ENCODE results near the gene PDLIM5. TPM values are rescaled to one million over a fixed set of nuclear protein-coding genes. Genes with fewer than 3 reads are reported as not detected.

PDLIM5 gene
- total RNA-seq, 1 donor from 2014 or later = 66.1 TPM

DNA sequence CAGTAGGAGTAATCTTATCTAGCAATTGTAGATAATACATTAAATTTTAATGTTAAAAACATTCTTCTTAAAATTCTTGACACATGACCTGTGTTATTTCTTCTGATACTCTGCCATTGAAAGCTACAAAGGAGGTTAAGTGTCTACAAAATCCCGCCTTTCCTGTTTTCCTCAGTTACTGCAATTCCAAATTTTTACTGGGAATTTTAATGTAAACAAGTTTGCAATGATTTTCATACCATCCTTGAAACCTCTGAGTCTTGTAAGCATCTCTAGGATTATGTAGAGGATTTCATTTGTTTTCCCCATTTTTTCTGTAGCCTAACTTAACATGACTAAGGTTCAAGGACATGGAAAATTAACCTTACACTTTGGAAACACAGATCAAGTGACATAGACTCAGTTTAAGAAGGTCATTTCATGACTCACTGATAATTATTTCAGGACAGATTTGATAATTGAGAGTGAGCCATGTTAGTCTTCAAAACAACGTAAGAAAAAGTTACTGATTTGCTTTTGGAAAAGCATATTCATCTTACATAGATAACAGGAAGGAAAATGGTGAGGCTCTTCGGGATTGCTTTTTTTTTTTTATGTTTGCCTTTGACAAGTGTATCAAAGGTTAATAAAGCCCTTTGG lies 39.6 kb upstream of the PDLIM5 start:
- peaks cover 1% of the 10 kb centered on the region for H3K36me3 Mint-ChIP-seq (ENCODE audit: insufficient read depth)
- no peak for TF ChIP-seq CTCF (IDR thresholded peaks at IDR 0.05; ENCODE audit: unreplicated experiment)
- H3K27me3 Mint-ChIP-seq = no peaks in the 10 kb centered on the region
- H3K4me1 Mint-ChIP-seq (ENCODE audit: low read depth) = peaks cover 10% of the 10 kb centered on the region
- no peak overlapping the region for H3K27ac Mint-ChIP-seq
- peaks cover 5% of the 10 kb centered on the region for H3K9me3 Mint-ChIP-seq (ENCODE audit: low read depth)
- H3K4me3 Mint-ChIP-seq (ENCODE audit: low read depth) = no peak overlapping the region
- DNase-seq (ENCODE audit: low spot score, unreplicated experiment) = no peak

- H3K27ac Mint-ChIP-seq = no peak overlapping the region
- H3K9me3 Mint-ChIP-seq (ENCODE audit: low read depth) = peaks cover 5% of the 10 kb centered on the region
- peaks cover 1% of the 10 kb centered on the region for H3K36me3 Mint-ChIP-seq (ENCODE audit: insufficient read depth)
- no peak for TF ChIP-seq CTCF (IDR thresholded peaks at IDR 0.05; ENCODE audit: unreplicated experiment)
- H3K4me1 Mint-ChIP-seq (ENCODE audit: low read depth) = peaks cover 10% of the 10 kb centered on the region
- H3K4me3 Mint-ChIP-seq (ENCODE audit: low read depth) = no peak overlapping the region
- no peaks in the 10 kb centered on the region for H3K27me3 Mint-ChIP-seq
- no peak for DNase-seq (ENCODE audit: low spot score, unreplicated experiment)
Measured at GRCh38 chr4:94412658-94413038, 39.1 kb upstream of the PDLIM5 start.

GRCh38 chr4:94413085-94413840 lies 38.5 kb upstream of the PDLIM5 start:
- DNase-seq (ENCODE audit: low spot score, unreplicated experiment) = no peak
- Mint-ChIP-seq H3K27me3 (no peaks in the 10 kb centered on the region), H3K27ac (no peak overlapping the region), H3K36me3 (ENCODE audit: insufficient read depth) (peaks cover 1% of the 10 kb centered on the region), H3K4me3 (ENCODE audit: low read depth) (no peak overlapping the region), H3K4me1 (ENCODE audit: low read depth) (peaks cover 10% of the 10 kb centered on the region), H3K9me3 (ENCODE audit: low read depth) (peaks cover 5% of the 10 kb centered on the region)
- TF ChIP-seq CTCF (IDR thresholded peaks at IDR 0.05; ENCODE audit: unreplicated experiment) = no peak

GRCh38 chr4:94414907-94415306 lies 36.8 kb upstream of the PDLIM5 start:
- Mint-ChIP-seq H3K4me3 (ENCODE audit: low read depth) (no peak overlapping the region), H3K27me3 (no peaks in the 10 kb centered on the region), H3K4me1 (ENCODE audit: low read depth) (peaks cover 15% of the 10 kb centered on the region), H3K27ac (no peak overlapping the region), H3K9me3 (ENCODE audit: low read depth) (peaks cover 5% of the 10 kb centered on the region), H3K36me3 (ENCODE audit: insufficient read depth) (peaks cover 1% of the 10 kb centered on the region)
- no peak for DNase-seq (ENCODE audit: low spot score, unreplicated experiment)
- no peak for TF ChIP-seq CTCF (IDR thresholded peaks at IDR 0.05; ENCODE audit: unreplicated experiment)

GRCh38 chr4:94415448-94415847 lies 36.3 kb upstream of the PDLIM5 start:
- Mint-ChIP-seq H3K36me3 (ENCODE audit: insufficient read depth) (peaks cover 1% of the 10 kb centered on the region), H3K4me1 (ENCODE audit: low read depth) (peaks cover 19% of the 10 kb centered on the region), H3K27me3 (no peaks in the 10 kb centered on the region)

More at GRCh38 chr4:94415448-94415847, 36.3 kb upstream of the PDLIM5 start:
- no peak for TF ChIP-seq CTCF (IDR thresholded peaks at IDR 0.05; ENCODE audit: unreplicated experiment)
- H3K27ac Mint-ChIP-seq = no peak overlapping the region
- no peak overlapping the region for H3K4me3 Mint-ChIP-seq (ENCODE audit: low read depth)
- peaks cover 5% of the 10 kb centered on the region for H3K9me3 Mint-ChIP-seq (ENCODE audit: low read depth)
- no peak for DNase-seq (ENCODE audit: low spot score, unreplicated experiment)

Data from progenitor cell of endocrine pancreas (in vitro differentiated cells).